Measurements from ENCODE around the gene PCBP3. TPM values are rescaled to one million over a fixed set of nuclear protein-coding genes. Genes with fewer than 3 reads are reported as not detected.

The PCBP3 gene
- polyA plus RNA-seq, 1 donor (not counting 4 experiments of a cell fraction or from before 2014, with no cell fraction given), result 0.25 TPM

GRCh38 chr21:45788637-45789506 lies 145.3 kb downstream of the PCBP3 start:
- Histone ChIP-seq H3K27ac (ENCODE audit: control insufficient read depth, insufficient read depth, low read length) (no peak overlapping the region), H2AFZ (ENCODE audit: control insufficient read depth, low read length) (no peak overlapping the region), H3K4me2 (ENCODE audit: control insufficient read depth, extremely low read depth, insufficient read depth, low read depth, low read length) (no peak overlapping the region), H3K9me3 (ENCODE audit: control insufficient read depth, low read depth, low read length) (no peaks in the 10 kb centered on the region), H3K36me3 (ENCODE audit: control insufficient read depth in 2 of 2, extremely low read depth in 1 of 2, insufficient read depth in 2 of 2, low read length in 2 of 2) (no peaks in the 10 kb centered on the region), H4K20me1 (ENCODE audit: control insufficient read depth, extremely low read depth, insufficient read depth, low read length) (no peaks in the 10 kb centered on the region), H3K4me3 (ENCODE audit: control insufficient read depth in 2 of 3, extremely low read depth in 1 of 3, insufficient read depth in 2 of 3, low read depth in 1 of 3, low read length in 3 of 3) (no peak overlapping the region), H3K4me1 (ENCODE audit: control insufficient read depth, extremely low read depth, insufficient read depth, low read length) (no peaks in the 10 kb centered on the region), H3K27me3 (ENCODE audit: control insufficient read depth, extremely low read depth, insufficient read depth, low read length) (no peaks in the 10 kb centered on the region), H3K9ac (ENCODE audit: control insufficient read depth, extremely low read depth, insufficient read depth, low read length) (no peak overlapping the region), H3K9me1 (ENCODE audit: control insufficient read depth, extremely low read depth, insufficient read depth, low read length) (no peaks in the 10 kb centered on the region), H3K79me2 (ENCODE audit: control insufficient read depth, insufficient read depth, low read length) (no peaks in the 10 kb centered on the region)
- FAIRE-seq (no peak), DNase-seq (ENCODE audit: low read depth, low spot score) (no peak)
- TF ChIP-seq EZH2 (IDR thresholded peaks at IDR 0.05; ENCODE audit: low read length) (no peak), CTCF (optimal IDR thresholded peaks at IDR 0.05 in 1 of 3, IDR thresholded peaks at IDR 0.05 in 1 of 3, conservative IDR thresholded peaks at IDR 0.05 in 1 of 3; ENCODE audit: extremely low read depth in 1 of 3, insufficient read depth in 2 of 3, low read length in 3 of 3) (no peak)
- dilution Hi-C loops (cut with MboI; ENCODE audit: extremely low pct_ligation_motif_present, low sequenced_read_pairs), result no loop called here

- Histone ChIP-seq H3K4me2 (ENCODE audit: control insufficient read depth, extremely low read depth, insufficient read depth, low read depth, low read length) (no peak overlapping the region), H3K9ac (ENCODE audit: control insufficient read depth, extremely low read depth, insufficient read depth, low read length) (no peak overlapping the region), H3K4me3 (ENCODE audit: control insufficient read depth in 2 of 3, extremely low read depth in 1 of 3, insufficient read depth in 2 of 3, low read depth in 1 of 3, low read length in 3 of 3) (no peak overlapping the region), H3K27me3 (ENCODE audit: control insufficient read depth, extremely low read depth, insufficient read depth, low read length) (no peaks in the 10 kb centered on the region), H2AFZ (ENCODE audit: control insufficient read depth, low read length) (no peak overlapping the region), H3K4me1 (ENCODE audit: control insufficient read depth, extremely low read depth, insufficient read depth, low read length) (no peaks in the 10 kb centered on the region), H3K79me2 (ENCODE audit: control insufficient read depth, insufficient read depth, low read length) (no peaks in the 10 kb centered on the region), H3K9me3 (ENCODE audit: control insufficient read depth, low read depth, low read length) (no peaks in the 10 kb centered on the region), H4K20me1 (ENCODE audit: control insufficient read depth, extremely low read depth, insufficient read depth, low read length) (no peaks in the 10 kb centered on the region), H3K27ac (ENCODE audit: control insufficient read depth, insufficient read depth, low read length) (no peak overlapping the region), H3K36me3 (ENCODE audit: control insufficient read depth in 2 of 2, extremely low read depth in 1 of 2, insufficient read depth in 2 of 2, low read length in 2 of 2) (no peaks in the 10 kb centered on the region), H3K9me1 (ENCODE audit: control insufficient read depth, extremely low read depth, insufficient read depth, low read length) (no peaks in the 10 kb centered on the region)
- TF ChIP-seq EZH2 (IDR thresholded peaks at IDR 0.05; ENCODE audit: low read length) (no peak), CTCF (optimal IDR thresholded peaks at IDR 0.05 in 1 of 3, IDR thresholded peaks at IDR 0.05 in 1 of 3, conservative IDR thresholded peaks at IDR 0.05 in 1 of 3; ENCODE audit: extremely low read depth in 1 of 3, insufficient read depth in 2 of 3, low read length in 3 of 3) (no peak)
- FAIRE-seq (no peak), DNase-seq (ENCODE audit: low read depth, low spot score) (no peak)
- dilution Hi-C loops (cut with MboI; ENCODE audit: extremely low pct_ligation_motif_present, low sequenced_read_pairs), result no loop called here
These were observed 146.9 kb downstream of the PCBP3 start for GRCh38 chr21:45790427-45790826.
